ENCODE measurements around the gene THEMIS.

DNA sequence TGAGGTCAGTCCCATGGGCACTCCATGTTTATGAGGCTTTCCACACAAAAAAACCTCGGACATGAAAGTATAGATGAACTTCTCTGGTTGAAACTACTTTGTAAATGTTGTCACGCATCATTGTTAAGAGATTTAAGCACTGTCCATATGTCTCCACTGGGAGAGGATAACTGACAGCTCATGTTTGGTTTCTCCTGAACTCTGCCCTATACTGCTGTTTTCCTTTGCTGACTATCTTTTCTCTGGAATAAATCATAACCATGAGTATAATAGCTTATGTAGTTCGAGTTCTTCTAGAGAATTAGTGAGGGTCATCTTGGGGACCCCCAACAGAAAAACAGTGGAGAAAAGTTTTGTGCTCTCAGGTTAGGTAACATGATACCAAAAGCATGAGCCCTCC lies 14.3 kb downstream of the THEMIS start:
- TF ChIP-seq YY1 (IDR thresholded peaks at IDR 0.05; ENCODE audit: insufficient read depth, insufficient read length) (no peak), SUZ12 (IDR thresholded peaks at IDR 0.05; ENCODE audit: extremely low read depth, insufficient read depth, insufficient read length) (no peak), ZNF274 (IDR thresholded peaks at IDR 0.05; ENCODE audit: low read depth, low read length) (no peak)
